Liver (tissue), 9 donors: ENCODE measurements around the gene DCUN1D3. TPM values are rescaled to one million over a fixed set of nuclear protein-coding genes. Genes with fewer than 3 reads are reported as not detected.

ENCODE experiments used
- DNase-seq: peaks from one replicate; pipeline ENCODE4 v3.0.0-alpha.2; 2017; ENCODE audit warnings: low spot score
- H3K27ac ChIP-seq, 2 donors: one replicate each; pipeline ENCODE4 v1.7.0; 2013; ENCODE audit warnings: inconsistent platforms in 2 of 2, low read length in 2 of 2, control low read depth in 1 of 2, low read depth in 1 of 2, mild to moderate bottlenecking in 1 of 2
- H3K27me3 ChIP-seq, 4 donors: one replicate each; pipeline versions ENCODE4 v1.6.1 to v1.7.0; 2013; ENCODE audit warnings: low read length in 3 of 4, inconsistent platforms in 1 of 4, mild to moderate bottlenecking in 1 of 4, moderate library complexity in 1 of 4; ENCODE audit not compliant: control insufficient read depth in 4 of 4, insufficient read depth in 4 of 4
- H3K36me3 ChIP-seq, 4 donors: one replicate each; pipeline versions ENCODE4 v1.6.1 to v1.7.0; 2013; ENCODE audit warnings: low read length in 3 of 4, mild to moderate bottlenecking in 3 of 4, low read depth in 1 of 4, moderate library complexity in 1 of 4; ENCODE audit not compliant: control insufficient read depth in 4 of 4, insufficient read depth in 3 of 4
- H3K4me1 ChIP-seq, 4 donors: one replicate each; pipeline versions ENCODE4 v1.6.1 to v1.7.0; 2013; ENCODE audit warnings: low read length in 3 of 4, mild to moderate bottlenecking in 3 of 4, moderate library complexity in 1 of 4; ENCODE audit not compliant: control insufficient read depth in 4 of 4, insufficient read depth in 4 of 4
- H3K4me3 ChIP-seq, 3 donors: one replicate each; pipeline versions ENCODE4 v1.6.1 to v1.7.0; 2013; ENCODE audit warnings: low read length in 3 of 3, control low read depth in 1 of 3, low read depth in 1 of 3, mild to moderate bottlenecking in 1 of 3
- H3K9ac ChIP-seq, 2 donors: one replicate each; pipeline ENCODE4 v1.7.0; 2013; ENCODE audit warnings: low read length in 2 of 2, mild to moderate bottlenecking in 2 of 2, moderate library complexity in 2 of 2, control low read depth in 1 of 2, low read depth in 1 of 2
- H3K9me3 ChIP-seq, 4 donors: one replicate each; pipeline versions ENCODE4 v1.6.1 to v1.7.0; 2013; ENCODE audit warnings: low read length in 3 of 4; ENCODE audit not compliant: control insufficient read depth in 4 of 4
- CTCF ChIP-seq: fragments of 150-350 bp; IDR thresholded peaks from 2 replicates; pipeline ENCODE4 v1.5.1; 2017; ENCODE audit warnings: improper control_type of control experiment, low read depth, low read length; ENCODE audit not compliant: missing input control
- EGR1 ChIP-seq, 2 donors: IDR thresholded peaks; 2 replicates each; pipeline ENCODE4 v1.6.1; 2016 to 2018; ENCODE audit warnings: antibody characterized with exemption in 2 of 2, low read depth in 2 of 2
- FOXA1 ChIP-seq: IDR thresholded peaks from 2 replicates; pipeline ENCODE4 v1.6.1; 2016; ENCODE audit warnings: antibody characterized with exemption
- FOXA2 ChIP-seq: IDR thresholded peaks from 2 replicates; pipeline ENCODE4 v1.6.1; 2016; ENCODE audit warnings: antibody characterized with exemption
- GABPA ChIP-seq, 2 donors: IDR thresholded peaks in 1 of 2; conservative IDR thresholded peaks in 1 of 2; 2 replicates each; pipeline ENCODE4 v1.6.1; 2016; ENCODE audit warnings: antibody characterized with exemption in 2 of 2, mild to moderate bottlenecking in 1 of 2, moderate library complexity in 1 of 2
- HNF4A ChIP-seq, 2 donors: conservative IDR thresholded peaks; 2 replicates each; pipeline ENCODE4 v1.6.1; 2016; ENCODE audit warnings: antibody characterized with exemption in 2 of 2, mild to moderate bottlenecking in 2 of 2
- HNF4G ChIP-seq: IDR thresholded peaks from 2 replicates; pipeline ENCODE4 v1.6.1; 2016; ENCODE audit warnings: antibody characterized with exemption
- JUND ChIP-seq, 2 donors: IDR thresholded peaks; 2 replicates each; pipeline ENCODE4 v1.6.1; 2016; ENCODE audit warnings: antibody characterized with exemption in 2 of 2
- NR2F2 ChIP-seq: IDR thresholded peaks from 2 replicates; pipeline ENCODE4 v1.6.1; 2016; ENCODE audit warnings: antibody characterized with exemption
- RAD21 ChIP-seq, 2 donors: IDR thresholded peaks; 2 replicates each; pipeline ENCODE4 v1.6.1; 2016; ENCODE audit warnings: antibody characterized with exemption in 2 of 2, mild to moderate bottlenecking in 2 of 2
- REST ChIP-seq: IDR thresholded peaks from 2 replicates; pipeline ENCODE4 v1.6.1; 2016; ENCODE audit warnings: antibody characterized with exemption, mild to moderate bottlenecking
- RXRA ChIP-seq, 2 donors: IDR thresholded peaks; 2 replicates each; pipeline ENCODE4 v1.6.1; 2017 to 2018; ENCODE audit warnings: antibody characterized with exemption in 2 of 2, mild to moderate bottlenecking in 1 of 2
- SP1 ChIP-seq: IDR thresholded peaks from 2 replicates; pipeline ENCODE4 v1.6.1; 2018; ENCODE audit warnings: antibody characterized with exemption, mild to moderate bottlenecking
- TAF1 ChIP-seq: conservative IDR thresholded peaks from 2 replicates; pipeline ENCODE4 v1.6.1; 2016; ENCODE audit warnings: antibody characterized with exemption, mild to moderate bottlenecking
- YY1 ChIP-seq: IDR thresholded peaks from 2 replicates; pipeline ENCODE4 v1.6.1; 2016; ENCODE audit warnings: antibody characterized with exemption, mild to moderate bottlenecking
- ZBTB33 ChIP-seq: IDR thresholded peaks from 2 replicates; pipeline ENCODE4 v1.6.1; 2016; ENCODE audit warnings: antibody characterized with exemption
- WGBS: extraction: QIAGEN DNeasy Blood & Tissue Kit; methylation state at CpG from one replicate; pipeline ENCODE4 v1.1.7; 2013; 5-methylcytosine and 5-hydroxymethylcytosine counted together
- polyA plus RNA-seq, 2 donors: library from polyadenylated mRNA; stranded (reverse) in 1 of 2; unstranded in 1 of 2; fragments of 200-250 nt in 1 of 2; fragments of >200 nt in 1 of 2; fragmentation: Nextera tagmentation in 1 of 2; extraction: Ambion mirVana in 1 of 2; gene quantifications; one replicate each; pipeline versions ENCODE4 v1.2.1 to v1.2.3, GENCODE V29; 2013 to 2015
- total RNA-seq, 2 donors: library from RNA; depleted of rRNA; stranded (reverse); fragments of >200 nt; gene quantifications; one replicate each; pipeline ENCODE4 v1.2.3, GENCODE V29; 2014
- TF ChIP-seq, protein P1 (sequence below): IDR thresholded peaks from 2 replicates; pipeline ENCODE4 v1.6.1; 2016; ENCODE audit warnings: antibody characterized with exemption
- TF ChIP-seq, protein P2 (sequence below): IDR thresholded peaks from 2 replicates; pipeline ENCODE4 v1.6.1; 2016; ENCODE audit warnings: antibody characterized with exemption
- donor health status: healthy.
- donor health status: healthy.
- donor health status: healthy.
- donor health status: healthy.
- donor health status: healthy.

The DCUN1D3 gene
- total and polyA plus RNA-seq, 4 donors = 2.7 to 16.8 (median 4.8) TPM

DNA sequence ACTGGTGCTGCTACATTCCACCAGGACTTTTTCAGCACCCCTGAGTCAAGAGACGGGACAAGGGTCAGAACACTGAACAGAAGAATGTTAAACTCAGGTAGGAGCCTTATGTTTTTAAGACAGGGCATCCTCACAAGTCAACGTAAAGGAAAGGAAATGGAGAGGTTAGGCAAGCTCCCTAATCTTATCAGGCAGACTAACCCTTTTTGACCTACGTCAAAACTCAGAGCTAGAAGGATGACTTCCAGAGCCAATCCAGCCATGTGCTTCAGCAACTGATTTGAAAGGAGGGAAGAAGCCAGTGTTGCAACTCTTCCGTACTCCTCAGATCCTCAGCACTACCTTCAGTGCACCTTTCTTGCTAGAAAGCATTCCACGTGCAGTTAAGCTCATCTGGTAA is 47.0 kb downstream of the DCUN1D3 start (continued):
- TF ChIP-seq CTCF = no peak
- TF ChIP-seq YY1 = no peak
- TF ChIP-seq, protein P1, sequence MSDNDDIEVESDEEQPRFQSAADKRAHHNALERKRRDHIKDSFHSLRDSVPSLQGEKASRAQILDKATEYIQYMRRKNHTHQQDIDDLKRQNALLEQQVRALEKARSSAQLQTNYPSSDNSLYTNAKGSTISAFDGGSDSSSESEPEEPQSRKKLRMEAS = no peak
- no peak for TF ChIP-seq NR2F2
- TF ChIP-seq EGR1 (IDR thresholded peaks at IDR 0.05; ENCODE audit: low read depth in 2 of 2) = no peak
- no peak for TF ChIP-seq FOXA1
- TF ChIP-seq RXRA (IDR thresholded peaks at IDR 0.05) = no peak

DNA sequence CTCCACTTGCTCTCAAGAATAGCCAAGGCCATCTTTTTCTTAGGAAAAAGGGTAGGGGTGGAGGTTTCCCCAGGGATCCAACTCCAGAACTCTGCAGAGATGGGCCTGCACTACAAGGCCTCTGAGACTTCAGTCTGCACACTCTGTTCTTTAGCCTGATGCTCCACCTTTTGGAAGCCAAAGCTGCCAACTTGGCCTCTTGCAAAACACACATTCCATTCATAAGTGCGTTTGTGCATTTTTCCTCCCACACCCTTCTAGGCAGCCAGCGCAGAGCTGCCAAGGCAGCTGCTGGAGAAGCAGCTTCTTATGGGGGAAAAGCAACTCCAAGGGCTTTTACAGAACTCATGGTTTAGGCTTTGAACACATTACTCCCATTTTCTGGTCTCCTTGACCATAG is 48.6 kb downstream of the DCUN1D3 start:
- H3K27me3 ChIP-seq = no peaks in the 10 kb centered on the region
- H3K36me3 ChIP-seq = peaks cover 0 to 5% (median 2%) of the 10 kb centered on the region in 4 donors
- no peak for DNase-seq
- TF ChIP-seq, protein P2, sequence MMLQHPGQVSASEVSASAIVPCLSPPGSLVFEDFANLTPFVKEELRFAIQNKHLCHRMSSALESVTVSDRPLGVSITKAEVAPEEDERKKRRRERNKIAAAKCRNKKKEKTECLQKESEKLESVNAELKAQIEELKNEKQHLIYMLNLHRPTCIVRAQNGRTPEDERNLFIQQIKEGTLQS = no peak
- no peak for TF ChIP-seq REST
- peak; percentile 30 for TF ChIP-seq ZBTB33
- peak in 1 of 2 donors; percentile 29 for TF ChIP-seq EGR1 (IDR thresholded peaks at IDR 0.05; ENCODE audit: low read depth in 2 of 2)
- TF ChIP-seq HNF4A (conservative IDR thresholded peaks at IDR 0.05) = peak; percentile 55 to 74
- no peak for TF ChIP-seq CTCF
- peak; percentile 57 for TF ChIP-seq SP1
- no peak for TF ChIP-seq TAF1
- TF ChIP-seq YY1 = peak; percentile 47
- peak; percentile 66 to 73 for TF ChIP-seq RAD21 (IDR thresholded peaks at IDR 0.05)
- TF ChIP-seq GABPA (IDR thresholded peaks at IDR 0.05 in 1 of 2, conservative IDR thresholded peaks at IDR 0.05 in 1 of 2) = no peak
- TF ChIP-seq RXRA (IDR thresholded peaks at IDR 0.05) = peak; percentile 60 to 70
- TF ChIP-seq, protein P1 = no peak
- TF ChIP-seq NR2F2 = peak; percentile 86
- no peak for TF ChIP-seq FOXA2
- no peak for TF ChIP-seq HNF4G
- TF ChIP-seq JUND (IDR thresholded peaks at IDR 0.05) = peak; percentile 48 to 65
- no peak for TF ChIP-seq FOXA1
- H3K9ac ChIP-seq = no peak overlapping the region
- H3K4me3 ChIP-seq = no peak overlapping the region
- no peaks in the 10 kb centered on the region for H3K9me3 ChIP-seq
- H3K4me1 ChIP-seq = peaks cover 5 to 25% (median 21%) of the 10 kb centered on the region in 4 donors
- no peak overlapping the region for H3K27ac ChIP-seq
- WGBS = 22% methylated on average over 2 of the region's 2 CpGs
